SK-N-SH (cell line): ENCODE data around the gene GALNT18. TPM values are rescaled to one million over a fixed set of nuclear protein-coding genes. Genes with fewer than 3 reads are reported as not detected.
A peak's percentile ranks its signal among the peaks of the same experiment; 100 is the strongest.

Experiments
- CTCF ChIA-PET: fragments of 300-600, 350-600 bp; formaldehyde crosslinking; extraction: SDS; loops from one replicate; lab custom pipeline; 2021; lab: Yijun Ruan, JAX
- POLR2A ChIA-PET: fragments of 350-600 bp; sonication (Branson Sonifier 250); formaldehyde crosslinking; extraction: SDS; loops from one replicate; lab custom pipeline; 2020; ENCODE audit warnings: antibody characterized with exemption, inconsistent platforms; lab: Yijun Ruan, JAX
- DNase-seq: peaks from one replicate; pipeline ENCODE4 v3.0.0; 2012
- H2AFZ ChIP-seq: fragments of 200-600 bp; sonication (generic); 2 replicates; pipeline ENCODE4 v1.8.1; 2016; ENCODE audit warnings: antibody characterized with exemption, mild to moderate bottlenecking, low read depth
- H3F3A ChIP-seq: fragments of 200-600 bp; sonication (generic); replicated peaks from 2 replicates; pipeline ENCODE3; 2016; ENCODE audit warnings: antibody characterized with exemption, mild to moderate bottlenecking; ENCODE audit not compliant: insufficient read depth
- H3K27ac ChIP-seq, 2 experiments: fragments of 200-500 bp in 1 of 2; fragments of 200-600 bp in 1 of 2; sonication (Bioruptor generic) in 1 of 2; sonication (generic), shearing (Covaris generic) in 1 of 2; 2 replicates each; pipeline versions ENCODE4 v1.5.1 to v1.6.1; 2014 to 2016; ENCODE audit warnings: low read depth in 2 of 2, inconsistent platforms in 1 of 2, low read length in 1 of 2, mild to moderate bottlenecking in 1 of 2, mixed read lengths in 1 of 2
- H3K27me3 ChIP-seq: fragments of 200-600 bp; sonication (generic), shearing (Covaris generic); 2 replicates; pipeline ENCODE4 v1.6.1; 2016; ENCODE audit warnings: mixed run types; ENCODE audit not compliant: insufficient read depth
- H3K36me3 ChIP-seq, 2 experiments: fragments of 200-500 bp in 1 of 2; fragments of 200-600 bp in 1 of 2; sonication (Bioruptor generic) in 1 of 2; sonication (generic) in 1 of 2; replicated peaks in 1 of 2; 2 replicates each; pipeline versions ENCODE3 to v1.5.1; 2014 to 2016; ENCODE audit warnings: low read length in 1 of 2, mild to moderate bottlenecking in 1 of 2; ENCODE audit not compliant: insufficient read depth in 2 of 2, control insufficient read depth in 1 of 2
- H3K4me1 ChIP-seq, 2 experiments: fragments of 200-500 bp in 1 of 2; fragments of 200-600 bp in 1 of 2; sonication (Bioruptor generic) in 1 of 2; sonication (generic), shearing (Covaris generic) in 1 of 2; 2 replicates each; pipeline versions ENCODE4 v1.5.1 to v1.6.1; 2014 to 2016; ENCODE audit warnings: low read depth in 1 of 2, low read length in 1 of 2, mixed run types in 1 of 2; ENCODE audit not compliant: insufficient read depth in 2 of 2, control insufficient read depth in 1 of 2
- H3K4me2 ChIP-seq: fragments of 200-600 bp; sonication (generic), shearing (Covaris generic); 2 replicates; pipeline ENCODE4 v1.6.1; 2017; ENCODE audit warnings: mixed run types
- H3K4me3 ChIP-seq, 2 experiments: fragments of 200-500 bp in 1 of 2; fragments of 200-600 bp in 1 of 2; sonication (Bioruptor generic) in 1 of 2; sonication (generic), shearing (Covaris generic) in 1 of 2; 2 replicates each; pipeline versions ENCODE4 v1.5.1 to v1.8.1; 2014 to 2016; ENCODE audit warnings: low read depth in 2 of 2, inconsistent platforms in 1 of 2, low read length in 1 of 2, mild to moderate bottlenecking in 1 of 2, mixed read lengths in 1 of 2, moderate library complexity in 1 of 2
- H3K79me2 ChIP-seq: fragments of 200-600 bp; sonication (generic); 2 replicates; pipeline ENCODE4 v1.8.1; 2017; ENCODE audit warnings: mild to moderate bottlenecking; ENCODE audit not compliant: insufficient read depth
- H3K9ac ChIP-seq: fragments of 200-600 bp; sonication (generic); 2 replicates; pipeline ENCODE4 v1.6.1; 2017; ENCODE audit warnings: mixed run types
- H3K9me2 ChIP-seq: fragments of 200-600 bp; sonication (generic); 2 replicates; pipeline ENCODE4 v1.6.1; 2017; ENCODE audit warnings: mixed run types
- H3K9me3 ChIP-seq: fragments of 200-600 bp; sonication (generic); 2 replicates; pipeline ENCODE4 v1.6.1; 2017; ENCODE audit warnings: mixed run types, mild to moderate bottlenecking, moderate library complexity
- H4K20me1 ChIP-seq: fragments of 200-600 bp; sonication (generic); 2 replicates; pipeline ENCODE4 v1.6.1; 2017; ENCODE audit warnings: mild to moderate bottlenecking, mixed run types; ENCODE audit not compliant: insufficient read depth
- EP300 ChIP-seq, 2 experiments: IDR thresholded peaks; 2 replicates each; pipeline versions ENCODE4 v1.4.0 to v1.6.1; 2012; ENCODE audit warnings: borderline replicate concordance in 1 of 2, low read depth in 1 of 2, low read length in 1 of 2
- FOXJ3 ChIP-seq: sonication (generic); formaldehyde crosslinking; IDR thresholded peaks from 2 replicates; pipeline ENCODE4 v1.5.1; 2020; ENCODE audit warnings: mild to moderate bottlenecking, missing genetic modification reagents
- FOXM1 ChIP-seq: IDR thresholded peaks from 2 replicates; pipeline ENCODE4 v1.4.0; 2012; ENCODE audit warnings: low read depth, mild to moderate bottlenecking
- JUND ChIP-seq: IDR thresholded peaks from 2 replicates; pipeline ENCODE4 v1.4.0; 2012
- POLR2AphosphoS5 ChIP-seq: IDR thresholded peaks from 2 replicates; pipeline ENCODE4 v1.6.1; 2012; ENCODE audit warnings: low read depth, low read length
- SIN3A ChIP-seq: IDR thresholded peaks from 2 replicates; pipeline ENCODE4 v1.6.1; 2012; ENCODE audit warnings: low read depth, mild to moderate bottlenecking, low read length, moderate library complexity, borderline replicate concordance
- TAF1 ChIP-seq: IDR thresholded peaks from 2 replicates; pipeline ENCODE4 v1.6.1; 2012; ENCODE audit warnings: low read depth, mild to moderate bottlenecking, low read length, moderate library complexity, borderline replicate concordance
- YY1 ChIP-seq: IDR thresholded peaks from 2 replicates; pipeline ENCODE4 v1.4.0; 2012; ENCODE audit warnings: low read depth, mild to moderate bottlenecking
- WGBS: methylation state at CpG from one replicate; pipeline ENCODE4 v1.1.6; 2017; ENCODE audit warnings: low lambda C conversion rate; 5-methylcytosine and 5-hydroxymethylcytosine counted together
- polyA plus RNA-seq, 3 experiments: library from polyadenylated mRNA; depleted of rRNA; stranded (reverse); fragments of >200 nt; gene quantifications; 2 replicates each; pipeline ENCODE4 v1.2.3, GENCODE V29; 2012
- TF ChIP-seq, protein P1 (sequence below): IDR thresholded peaks from 2 replicates; pipeline ENCODE4 v1.4.0; 2012; ENCODE audit warnings: low read depth, borderline replicate concordance
- TF ChIP-seq, protein P2 (sequence below): fragments of 150-350 bp; IDR thresholded peaks from 2 replicates; pipeline ENCODE4 v1.6.1; 2016; ENCODE audit warnings: mild to moderate bottlenecking, low read depth, low read length
- TF ChIP-seq, protein P3 (sequence below): fragments of 150-350 bp; IDR thresholded peaks from 2 replicates; pipeline ENCODE4 v1.6.1; 2017; ENCODE audit warnings: antibody characterized with exemption, low read length, low read depth, borderline replicate concordance

The GALNT18 gene
- polyA plus RNA-seq, 1 of the 3 experiments (the other 2 are of a cell fraction): 0.64 TPM

DNA sequence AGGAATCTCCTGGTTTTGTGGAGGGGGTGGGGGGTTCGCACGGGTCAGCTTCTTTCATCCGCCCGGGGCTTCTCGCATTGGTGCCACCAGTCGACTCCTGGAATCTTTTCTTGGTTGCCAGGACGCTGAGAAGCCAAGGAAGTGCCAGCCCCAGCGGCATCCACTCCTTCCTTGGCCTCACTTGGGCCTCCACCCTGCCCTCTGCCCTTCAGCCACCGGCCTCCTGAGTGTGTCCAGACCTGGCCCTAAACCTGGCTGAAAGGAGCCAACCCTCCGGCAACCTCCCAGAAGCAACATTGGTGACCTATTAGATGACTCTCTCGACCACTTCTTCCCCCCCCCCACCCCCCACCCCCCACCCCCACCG lies 518 bp upstream of the GALNT18 start:
- H4K20me1 ChIP-seq: no peaks in the 10 kb centered on the region
- peaks cover 0 to 26% of the 10 kb centered on the region in 2 experiments; a peak in 1 of 4 replicates for H3K4me1 ChIP-seq
- H3K79me2 ChIP-seq: no peaks in the 10 kb centered on the region
- ChIA-PET CTCF (interaction anchor here (0.6 to 2.4 kb wide), 14 partner anchors 9 to 584 kb away, joined by 3 to 9 read pairs (median 4); no protein-coding TSS in a partner anchor), POLR2A (interaction anchor here (1.0 to 1.9 kb wide), 3 partner anchors 41 to 280 kb away, joined by 3 to 6 read pairs (median 3); no protein-coding TSS in a partner anchor)
- 32% methylated on average over 8 of the region's 12 CpGs for WGBS
- TF ChIP-seq TAF1: no peak
- no peak for TF ChIP-seq FOXM1
- TF ChIP-seq, protein P1, sequence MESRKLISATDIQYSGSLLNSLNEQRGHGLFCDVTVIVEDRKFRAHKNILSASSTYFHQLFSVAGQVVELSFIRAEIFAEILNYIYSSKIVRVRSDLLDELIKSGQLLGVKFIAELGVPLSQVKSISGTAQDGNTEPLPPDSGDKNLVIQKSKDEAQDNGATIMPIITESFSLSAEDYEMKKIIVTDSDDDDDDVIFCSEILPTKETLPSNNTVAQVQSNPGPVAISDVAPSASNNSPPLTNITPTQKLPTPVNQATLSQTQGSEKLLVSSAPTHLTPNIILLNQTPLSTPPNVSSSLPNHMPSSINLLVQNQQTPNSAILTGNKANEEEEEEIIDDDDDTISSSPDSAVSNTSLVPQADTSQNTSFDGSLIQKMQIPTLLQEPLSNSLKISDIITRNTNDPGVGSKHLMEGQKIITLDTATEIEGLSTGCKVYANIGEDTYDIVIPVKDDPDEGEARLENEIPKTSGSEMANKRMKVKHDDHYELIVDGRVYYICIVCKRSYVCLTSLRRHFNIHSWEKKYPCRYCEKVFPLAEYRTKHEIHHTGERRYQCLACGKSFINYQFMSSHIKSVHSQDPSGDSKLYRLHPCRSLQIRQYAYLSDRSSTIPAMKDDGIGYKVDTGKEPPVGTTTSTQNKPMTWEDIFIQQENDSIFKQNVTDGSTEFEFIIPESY: no peak
- no peak for TF ChIP-seq POLR2AphosphoS5
- no peak for TF ChIP-seq SIN3A
- TF ChIP-seq, protein P2, sequence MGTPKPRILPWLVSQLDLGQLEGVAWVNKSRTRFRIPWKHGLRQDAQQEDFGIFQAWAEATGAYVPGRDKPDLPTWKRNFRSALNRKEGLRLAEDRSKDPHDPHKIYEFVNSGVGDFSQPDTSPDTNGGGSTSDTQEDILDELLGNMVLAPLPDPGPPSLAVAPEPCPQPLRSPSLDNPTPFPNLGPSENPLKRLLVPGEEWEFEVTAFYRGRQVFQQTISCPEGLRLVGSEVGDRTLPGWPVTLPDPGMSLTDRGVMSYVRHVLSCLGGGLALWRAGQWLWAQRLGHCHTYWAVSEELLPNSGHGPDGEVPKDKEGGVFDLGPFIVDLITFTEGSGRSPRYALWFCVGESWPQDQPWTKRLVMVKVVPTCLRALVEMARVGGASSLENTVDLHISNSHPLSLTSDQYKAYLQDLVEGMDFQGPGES: no peak
- no peak for TF ChIP-seq YY1
- no peak for TF ChIP-seq FOXJ3 (CRISPR knock-in tag)
- no peak for TF ChIP-seq EP300 (IDR thresholded peaks at IDR 0.05; ENCODE audit: borderline replicate concordance in 1 of 2, low read depth in 1 of 2, low read length in 1 of 2)
- TF ChIP-seq, protein P3, sequence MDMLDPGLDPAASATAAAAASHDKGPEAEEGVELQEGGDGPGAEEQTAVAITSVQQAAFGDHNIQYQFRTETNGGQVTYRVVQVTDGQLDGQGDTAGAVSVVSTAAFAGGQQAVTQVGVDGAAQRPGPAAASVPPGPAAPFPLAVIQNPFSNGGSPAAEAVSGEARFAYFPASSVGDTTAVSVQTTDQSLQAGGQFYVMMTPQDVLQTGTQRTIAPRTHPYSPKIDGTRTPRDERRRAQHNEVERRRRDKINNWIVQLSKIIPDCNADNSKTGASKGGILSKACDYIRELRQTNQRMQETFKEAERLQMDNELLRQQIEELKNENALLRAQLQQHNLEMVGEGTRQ: no peak
- no peak for TF ChIP-seq JUND
- no peak overlapping the region for H3K9ac ChIP-seq
- H3K27me3 ChIP-seq: peaks cover 37% of the 10 kb centered on the region
- no peaks in the 10 kb centered on the region for H3F3A ChIP-seq
- no peaks in the 10 kb centered on the region for H3K9me3 ChIP-seq
- H2AFZ ChIP-seq: peak overlapping the region; percentile 76
- no peaks in the 10 kb centered on the region for H3K36me3 ChIP-seq
- H3K4me3 ChIP-seq: peak overlapping the region; percentile 56 to 69
- no peaks in the 10 kb centered on the region for H3K9me2 ChIP-seq
- DNase-seq: no peak
- H3K4me2 ChIP-seq: peak overlapping the region; percentile 96
- H3K27ac ChIP-seq: no peak overlapping the region; a peak in 1 of 4 replicates
